Measurements from ENCODE around the gene EYA2.
"Not testable (repeated sequence)": the region's sequence is repeated elsewhere in the genome, so short reads cannot be mapped to it uniquely, and the experiment has no call there.

EYA2 gene

DNA sequence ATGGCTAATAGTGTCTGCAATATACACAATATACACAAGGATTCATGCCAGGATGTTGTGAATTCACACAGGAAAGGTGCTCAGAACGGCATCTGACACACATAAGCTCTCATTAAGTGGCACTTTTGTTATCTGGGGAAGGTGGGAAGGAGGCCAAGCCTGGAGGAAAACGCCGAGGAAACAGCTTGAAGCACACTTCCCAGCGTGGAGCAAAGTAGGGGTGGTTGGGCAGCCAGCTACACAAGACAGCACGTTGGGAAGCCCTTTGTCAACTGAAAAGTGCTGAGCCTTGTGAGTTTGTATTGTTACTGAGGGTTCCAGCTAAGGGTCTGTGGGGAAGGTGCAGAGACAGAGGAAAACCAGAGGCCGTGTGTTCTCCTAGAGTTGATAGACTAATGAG, 280.9 kb downstream of the EYA2 start:
- DNase-seq (ENCODE audit: low read depth, low spot score), result no peak

DNA sequence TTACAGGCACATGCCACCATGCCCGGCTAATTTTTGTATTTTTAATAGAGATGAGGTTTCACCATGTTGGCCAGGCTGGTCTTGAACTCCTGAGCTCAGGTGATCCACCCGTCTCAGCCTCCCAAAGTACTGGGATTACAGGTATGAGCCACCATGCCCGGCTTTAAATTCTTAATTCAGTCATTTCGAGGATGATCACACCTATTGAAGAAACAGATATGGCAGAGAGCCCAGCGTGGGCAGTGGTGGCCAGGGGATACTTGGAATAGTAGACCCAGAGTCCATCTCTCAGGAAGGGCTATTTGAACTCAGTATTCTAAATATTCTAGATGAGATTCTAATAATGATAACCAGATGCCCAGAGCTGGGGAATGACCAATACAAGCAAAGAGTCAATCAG, 281.6 kb downstream of the EYA2 start:
- not testable (repeated sequence) for DNase-seq (ENCODE audit: low read depth, low spot score)

DNA sequence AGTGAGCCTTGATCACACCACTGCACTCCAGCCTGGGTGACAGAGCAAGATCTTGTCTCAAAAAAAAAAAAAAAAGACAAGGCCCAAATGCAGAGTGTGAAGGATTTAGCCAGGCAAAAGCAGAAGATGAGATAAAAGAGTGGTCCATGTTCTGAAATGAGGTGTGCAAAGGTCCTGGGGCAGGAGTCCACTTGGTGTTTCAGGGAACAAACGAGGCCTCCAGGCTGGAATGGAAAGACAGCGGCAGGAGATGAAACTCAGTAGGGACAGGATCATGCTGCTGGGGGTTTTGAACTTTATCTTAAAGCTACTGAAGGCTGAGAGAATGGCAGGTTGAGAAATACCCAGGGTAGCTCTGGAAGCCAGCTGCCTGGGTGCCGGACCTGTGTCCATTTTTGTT, 283.6 kb downstream of the EYA2 start:
- no peak for DNase-seq (ENCODE audit: low read depth, low spot score)

DNA sequence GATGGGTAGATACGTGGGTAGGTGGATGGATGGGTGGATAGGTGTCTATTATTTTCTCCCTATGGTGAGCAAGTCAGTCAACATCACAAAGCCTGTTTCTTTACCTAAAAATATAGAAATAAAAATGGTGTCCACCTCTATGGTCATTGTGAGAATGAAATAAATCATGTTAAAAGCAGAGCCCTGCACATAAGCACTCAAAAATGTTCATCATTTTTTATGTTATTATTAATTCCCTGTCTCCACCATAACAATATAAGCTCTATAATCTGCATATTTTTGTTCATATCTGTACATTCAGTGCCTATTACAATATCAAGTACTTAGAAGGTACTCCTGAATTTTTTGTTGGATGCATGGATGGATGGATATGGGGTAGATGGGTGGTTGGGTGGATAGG, 284.2 kb downstream of the EYA2 start:
- DNase-seq (ENCODE audit: low read depth, low spot score), result no peak

GRCh38 chr20:47179267-47179666, 284.6 kb downstream of the EYA2 start:
- DNase-seq (ENCODE audit: low read depth, low spot score), result no peak

GRCh38 chr20:47181056-47181862, 286.6 kb downstream of the EYA2 start:
- no peak for DNase-seq (ENCODE audit: low read depth, low spot score)

- no peak for DNase-seq (ENCODE audit: low read depth, low spot score)
Observed at GRCh38 chr20:47183367-47183766, 288.7 kb downstream of the EYA2 start.

DNA sequence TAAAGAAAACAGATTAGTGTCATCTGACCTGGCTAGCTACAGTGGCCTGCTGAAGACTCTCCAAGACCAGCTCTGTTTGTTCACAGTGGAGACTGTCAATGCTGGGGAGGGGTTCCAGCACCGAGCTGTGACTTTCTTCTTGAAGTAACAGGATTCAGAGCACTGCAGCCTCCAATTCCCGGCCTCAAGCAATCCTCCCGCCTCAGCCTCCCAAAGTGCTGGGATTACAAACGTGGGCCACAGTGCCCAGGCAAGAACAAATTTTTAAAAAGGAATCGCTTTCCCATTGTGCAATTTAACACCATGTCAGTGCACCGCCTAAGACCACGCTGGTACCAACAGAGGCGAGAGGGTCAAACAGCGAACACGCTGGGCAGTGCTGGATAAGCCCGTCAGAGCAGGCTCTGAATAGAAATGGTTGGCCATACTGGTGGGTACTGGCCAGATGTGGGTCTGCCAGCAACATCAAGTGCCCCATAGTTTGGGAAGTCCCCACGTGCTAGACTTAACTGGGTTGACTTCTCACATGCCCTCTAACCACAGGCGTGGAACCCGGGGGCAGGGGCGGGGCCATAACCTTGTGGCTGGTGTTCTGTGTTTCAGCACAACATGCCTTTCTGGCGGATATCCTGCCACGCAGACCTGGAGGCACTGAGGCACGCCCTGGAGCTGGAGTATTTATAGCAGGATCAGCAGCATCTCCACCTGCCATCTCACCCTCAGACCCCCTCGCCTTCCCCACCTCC, 293.0 kb downstream of the EYA2 start:
- DNase-seq (ENCODE audit: low read depth, low spot score), result no peak

DNA sequence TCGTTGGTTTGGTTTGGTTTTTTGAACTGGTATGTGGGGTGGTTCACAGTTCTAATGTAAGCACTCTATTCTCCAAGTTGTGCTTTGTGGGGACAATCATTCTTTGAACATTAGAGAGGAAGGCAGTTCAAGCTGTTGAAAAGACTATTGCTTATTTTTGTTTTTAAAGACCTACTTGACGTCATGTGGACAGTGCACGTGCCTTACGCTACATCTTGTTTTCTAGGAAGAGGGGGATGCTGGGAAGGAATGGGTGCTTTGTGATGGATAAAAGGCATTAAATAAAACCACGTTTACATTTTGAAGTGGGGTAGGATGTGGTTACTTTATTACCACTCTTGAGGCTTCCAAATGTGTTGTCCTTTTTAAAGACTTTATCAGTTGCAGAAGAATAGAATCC, 293.9 kb downstream of the EYA2 start:
- no peak for DNase-seq (ENCODE audit: low read depth, low spot score)

- no peak for DNase-seq (ENCODE audit: low read depth, low spot score)
Observed at GRCh38 chr20:47189060-47189459, 294.4 kb downstream of the EYA2 start.

- DNase-seq (ENCODE audit: low read depth, low spot score), result no peak
Observed at GRCh38 chr20:47191074-47191673, 296.5 kb downstream of the EYA2 start.

DNA sequence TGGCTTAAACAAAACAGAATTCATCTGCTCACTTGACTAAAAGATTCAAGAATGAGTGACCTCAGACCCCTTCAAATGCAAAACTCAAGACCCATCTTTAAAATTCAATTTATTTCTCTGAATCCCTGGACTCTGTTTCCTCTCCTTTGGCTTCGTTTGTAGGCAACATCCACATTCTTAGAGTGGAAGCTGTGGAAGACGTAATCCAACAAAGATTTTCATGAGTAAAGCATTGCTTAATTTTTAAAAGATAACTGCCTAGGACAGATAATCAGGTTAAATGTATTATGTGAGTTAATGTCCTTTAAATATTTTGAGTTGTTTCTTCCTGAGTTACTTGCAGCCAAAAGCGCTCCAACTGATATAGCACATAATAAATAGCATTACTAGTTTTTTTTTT, 297.3 kb downstream of the EYA2 start:
- DNase-seq (ENCODE audit: low read depth, low spot score), result no peak

GRCh38 chr20:47195573-47195972, 300.9 kb downstream of the EYA2 start:
- DNase-seq (ENCODE audit: low read depth, low spot score), result no peak

- peak; percentile 53 for DNase-seq (ENCODE audit: low read depth, low spot score)
Observed at GRCh38 chr20:47196091-47197081, 301.7 kb downstream of the EYA2 start.

DNA sequence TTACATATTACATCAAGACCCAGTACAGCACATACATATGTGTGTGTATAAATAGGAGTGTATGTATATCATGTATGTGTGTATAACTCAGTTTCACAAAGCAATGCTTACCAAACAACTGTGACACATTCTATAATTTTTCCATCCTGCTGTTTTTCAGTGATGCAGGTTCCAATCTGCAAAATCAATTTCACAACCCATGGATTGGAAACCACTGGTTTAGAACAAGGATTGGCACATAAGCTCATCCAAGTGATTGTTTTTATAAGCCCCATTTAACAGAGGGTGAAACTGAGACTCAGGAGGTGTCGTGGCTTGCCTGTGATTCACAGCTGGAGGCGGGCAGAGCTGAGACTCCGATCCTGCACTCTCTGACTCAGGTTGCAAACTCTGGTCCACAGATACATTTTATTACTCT, 303.6 kb downstream of the EYA2 start:
- no peak for DNase-seq (ENCODE audit: low read depth, low spot score)

- DNase-seq (ENCODE audit: low read depth, low spot score), result no peak
Observed at GRCh38 chr20:47198996-47199552, 304.4 kb downstream of the EYA2 start.

DNA sequence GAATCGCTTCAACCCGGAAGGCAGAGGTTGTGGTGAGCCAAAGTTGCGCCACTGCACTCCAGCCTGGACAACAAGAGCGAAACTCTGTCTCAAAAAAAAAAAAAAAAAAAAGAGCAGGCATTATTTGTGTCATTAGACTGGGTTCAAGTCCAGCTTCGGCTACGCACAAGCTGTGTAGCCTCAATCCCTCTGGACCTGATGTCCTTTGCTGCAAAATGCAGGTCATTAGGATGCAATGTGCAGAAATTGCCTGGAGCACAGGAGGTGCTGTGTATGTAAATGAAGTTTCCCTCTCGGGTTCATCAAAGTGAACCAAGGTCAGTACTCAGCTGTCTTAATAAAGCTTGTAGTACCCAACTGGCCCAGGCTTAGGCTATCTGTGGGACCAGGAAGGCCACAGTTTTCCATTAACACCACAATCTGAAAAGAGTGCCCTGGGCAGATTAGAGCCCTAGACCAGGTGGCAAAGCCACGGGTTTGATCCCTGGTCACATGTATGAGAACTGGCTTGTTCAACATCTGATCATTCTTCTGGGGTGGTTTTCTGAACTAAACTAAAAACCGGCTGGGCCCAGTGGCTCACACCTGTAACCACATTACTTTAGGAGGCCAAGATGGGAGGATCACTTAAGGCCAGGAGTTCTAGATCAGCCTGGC, 306.6 kb downstream of the EYA2 start:
- no peak for DNase-seq (ENCODE audit: low read depth, low spot score)

DNA sequence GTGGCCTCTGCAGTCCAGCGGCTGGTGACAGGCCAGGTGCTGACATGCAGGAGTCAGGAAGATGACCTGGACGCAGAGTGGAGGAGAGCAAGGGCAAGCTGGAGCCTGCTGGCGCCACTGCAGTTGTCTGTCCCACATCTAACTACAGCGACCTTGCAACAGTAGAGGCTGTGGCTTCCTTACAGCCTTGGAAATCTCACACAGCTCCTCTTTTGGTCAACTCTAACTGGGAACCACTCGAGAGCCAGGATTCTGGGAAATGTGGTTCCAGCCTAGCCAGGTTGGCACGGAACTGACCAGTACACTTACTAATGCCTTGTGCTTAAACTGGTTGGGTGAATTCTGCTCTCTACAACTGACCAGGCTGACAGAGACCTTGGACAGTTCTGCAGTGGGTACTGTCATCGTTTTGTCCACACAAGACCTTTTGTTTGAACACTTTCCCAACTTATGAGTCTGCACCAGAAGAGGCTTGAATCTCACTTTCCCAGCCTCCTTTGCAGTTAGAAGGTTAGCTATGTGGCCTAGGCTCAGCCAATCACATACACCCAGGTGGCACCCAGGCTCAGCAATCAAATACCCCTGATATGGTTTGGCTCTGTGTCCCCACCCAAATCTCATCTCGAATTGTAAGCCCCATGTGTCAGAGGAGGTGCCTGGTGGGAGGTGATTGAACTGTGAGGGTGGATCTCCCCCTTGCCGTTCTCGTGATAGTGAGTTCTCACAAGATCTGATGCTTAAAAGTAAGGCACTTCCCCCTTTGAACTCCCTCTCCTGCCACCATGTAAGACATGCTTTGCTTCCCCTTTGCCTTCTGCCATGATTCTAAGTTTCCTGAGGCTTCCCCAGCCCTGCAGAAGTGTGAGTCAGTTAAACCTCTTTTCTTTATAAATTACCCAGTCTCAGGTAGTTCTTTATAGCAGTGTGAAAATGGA, 308.4 kb downstream of the EYA2 start:
- DNase-seq (ENCODE audit: low read depth, low spot score), result no peak

DNA sequence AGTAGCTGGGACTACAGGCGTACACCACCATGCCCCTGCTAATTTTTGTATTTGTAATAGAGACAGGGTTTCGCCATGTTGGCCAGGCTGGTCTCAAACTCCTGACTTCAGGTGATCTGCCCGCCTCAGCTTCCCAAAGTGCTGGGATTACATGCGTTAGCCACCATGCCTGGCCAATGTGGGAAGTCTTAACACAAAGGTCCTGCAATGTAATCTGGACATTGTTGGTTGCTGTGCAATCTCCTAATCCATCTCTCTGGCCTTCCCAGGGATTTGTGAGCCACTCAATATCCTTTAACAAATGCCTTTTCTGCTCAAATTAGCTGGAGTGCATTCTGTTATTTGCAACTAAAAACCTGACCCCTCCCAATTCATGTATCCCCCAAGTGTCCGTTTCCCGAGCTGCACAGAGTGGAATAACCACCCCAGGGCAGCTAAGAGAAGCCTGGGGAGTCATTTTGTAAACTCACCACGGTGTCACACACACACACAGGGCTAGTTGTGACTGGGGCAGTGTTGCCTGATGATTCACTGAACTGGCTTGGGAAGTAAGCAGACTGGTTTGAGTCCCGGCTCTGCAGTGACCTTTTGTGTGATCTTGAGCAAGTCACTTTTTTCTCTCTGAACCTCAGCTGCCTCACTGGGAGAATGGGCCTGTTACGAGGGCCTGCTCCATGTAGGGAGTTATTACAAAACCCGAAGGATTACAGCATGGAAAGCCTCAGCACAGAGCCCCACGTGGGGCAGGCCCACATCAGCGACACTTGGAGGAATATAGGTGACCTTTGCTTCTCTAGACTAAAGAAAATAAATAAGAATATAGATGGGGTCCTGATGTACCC, 309.6 kb downstream of the EYA2 start:
- DNase-seq (ENCODE audit: low read depth, low spot score), result no peak
